Activated CD4-positive, alpha-beta T cell treated with anti-CD3 and anti-CD28 coated beads for 36 hours (primary cell): ENCODE measurements around the gene JADE3. TPM values are rescaled to one million over a fixed set of nuclear protein-coding genes. Genes with fewer than 3 reads are reported as not detected.
"Not testable (repeated sequence)": the region's sequence is repeated elsewhere in the genome, so short reads cannot be mapped to it uniquely, and the experiment has no call there.

Source experiments
- ATAC-seq: fragments of 200-7000 bp; cut with Tn5 transposase; one replicate; pipeline ENCODE4 v1.10.0; 2021; ENCODE audit warnings: mild to moderate bottlenecking, moderate library complexity
- CTCF ChIA-PET: fragments of 350-600 bp; sonication (Branson Sonifier 250); formaldehyde crosslinking; loops from one replicate; lab custom pipeline; 2021; ENCODE audit warnings: antibody characterized with exemption; lab: Charles Lee
- POLR2A ChIA-PET: fragments of 350-600 bp; sonication (Branson Sonifier 250); formaldehyde crosslinking; loops from one replicate; lab custom pipeline; 2021; ENCODE audit warnings: antibody characterized with exemption, inconsistent platforms; lab: Charles Lee
- DNase-seq: peaks from one replicate; pipeline ENCODE4 v3.0.0-alpha.2; 2020
- H3K27ac Mint-ChIP-seq: one replicate; pipeline ENCODE4 v1.8.0; 2021; ENCODE audit warnings: mixed read lengths
- H3K27me3 Mint-ChIP-seq: one replicate; pipeline ENCODE4 v1.8.0; 2021; ENCODE audit warnings: mixed read lengths
- H3K36me3 Mint-ChIP-seq: one replicate; pipeline ENCODE4 v1.8.0; 2021; ENCODE audit warnings: low read depth, mixed read lengths
- H3K4me1 Mint-ChIP-seq: one replicate; pipeline ENCODE4 v1.8.0; 2021; ENCODE audit warnings: mixed read lengths
- H3K4me3 Mint-ChIP-seq: one replicate; pipeline ENCODE4 v1.8.0; 2021; ENCODE audit warnings: mild to moderate bottlenecking, moderate library complexity, mixed read lengths
- H3K9me3 Mint-ChIP-seq: one replicate; pipeline ENCODE4 v1.8.0; 2021; ENCODE audit warnings: low read depth, mixed read lengths
- intact Hi-C, 2 experiments: fragments of 100-400 bp; cut with DNase I in 1 of 2; cut with micrococcal nuclease in 1 of 2; formaldehyde crosslinking; loops; one replicate each; pipeline versions ENCODE4 v1.14.2 to v1.15.1; 2022 to 2024; cut with DNase I, micrococcal nuclease
- total RNA-seq, 2 experiments: library from RNA; stranded (reverse); gene quantifications; one replicate each; pipeline ENCODE4 v1.2.3, GENCODE V29; 2021

The JADE3 gene
- total RNA-seq, 2 experiments from 2014 or later: 1.5 to 2.7 TPM

DNA sequence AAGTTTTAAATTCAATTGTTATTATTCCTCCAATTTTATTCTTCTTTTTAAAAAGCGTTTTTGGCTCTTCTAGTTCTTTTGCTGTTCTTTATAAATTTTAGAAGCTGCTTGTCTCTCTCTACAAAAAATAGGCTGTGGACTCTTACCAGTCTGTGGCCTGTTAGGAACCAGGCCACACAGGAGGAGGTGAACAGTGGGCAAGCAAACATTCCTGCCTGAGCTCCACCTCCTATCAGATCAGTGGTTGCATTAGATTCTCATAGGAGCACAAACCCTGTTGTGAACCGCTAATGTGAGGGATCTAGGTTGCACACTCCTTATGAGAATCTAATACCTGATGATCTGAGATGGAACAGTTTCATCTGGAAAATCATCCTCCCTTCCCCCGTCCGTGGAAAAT is 23.1 kb downstream of the JADE3 start:
- ATAC-seq: no peak
- Mint-ChIP-seq H3K27ac (no peak overlapping the region), H3K36me3 (no peaks in the 10 kb centered on the region), H3K27me3 (no peaks in the 10 kb centered on the region), H3K4me1 (no peaks in the 10 kb centered on the region), H3K9me3 (peaks cover 2% of the 10 kb centered on the region), H3K4me3 (no peak overlapping the region)
- intact Hi-C loops: no loop called here
- POLR2A ChIA-PET: no interaction called here
- CTCF ChIA-PET: no interaction called here
- no peak for DNase-seq

DNA sequence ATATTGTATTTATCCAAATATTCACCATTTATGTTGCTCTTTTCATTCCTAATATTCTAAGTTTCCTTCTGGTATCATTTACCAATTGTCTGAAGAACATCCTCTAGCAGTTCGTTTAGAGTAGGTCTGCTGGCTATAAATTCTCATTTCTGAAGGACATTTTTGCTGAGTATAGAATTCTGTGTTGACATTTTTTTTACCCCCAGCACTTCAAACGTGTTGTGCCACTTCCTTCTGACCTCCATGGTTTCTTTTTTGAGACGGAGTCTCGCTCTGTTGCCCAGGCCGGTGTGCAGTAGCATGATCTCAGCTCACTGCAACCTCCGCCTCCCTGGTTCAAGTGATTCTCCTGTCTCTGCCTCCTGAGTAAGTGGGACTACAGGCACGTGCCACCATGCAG is 26.4 kb downstream of the JADE3 start:
- intact Hi-C loops: no loop called here
- peaks cover 2% of the 10 kb centered on the region for H3K9me3 Mint-ChIP-seq
- H3K4me1 Mint-ChIP-seq: no peaks in the 10 kb centered on the region

DNA sequence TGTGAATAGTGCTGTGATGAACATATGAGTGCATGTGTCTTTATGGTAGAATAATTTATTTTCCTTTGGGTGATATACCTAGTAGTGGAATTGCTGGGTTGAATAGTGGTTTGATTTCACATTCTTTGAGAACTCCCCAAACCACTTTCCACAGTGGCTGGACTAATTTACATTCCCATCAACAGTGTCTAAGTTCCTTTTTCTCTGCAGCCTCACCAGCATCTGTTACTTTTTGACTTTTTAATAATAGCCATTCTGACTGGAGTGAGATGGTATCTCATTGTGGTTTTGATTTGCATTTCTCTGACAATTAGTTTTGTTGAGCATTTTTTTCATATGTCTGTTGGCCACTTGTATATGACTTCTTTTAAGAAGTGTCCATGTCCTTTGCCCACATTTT is 29.1 kb downstream of the JADE3 start:
- no peak overlapping the region for H3K4me3 Mint-ChIP-seq
- DNase-seq: no peak
- intact Hi-C loops: no loop called here
- no peak for ATAC-seq
- no peaks in the 10 kb centered on the region for H3K4me1 Mint-ChIP-seq
- H3K36me3 Mint-ChIP-seq: no peaks in the 10 kb centered on the region
- H3K27ac Mint-ChIP-seq: no peak overlapping the region
- peaks cover 2% of the 10 kb centered on the region for H3K27me3 Mint-ChIP-seq
- H3K9me3 Mint-ChIP-seq: peaks cover 2% of the 10 kb centered on the region
- ChIA-PET POLR2A (no interaction called here), CTCF (no interaction called here)

More for the DNA sequence above, 26.4 kb downstream of the JADE3 start:
- no peak overlapping the region for H3K4me3 Mint-ChIP-seq
- ChIA-PET CTCF (no interaction called here), POLR2A (no interaction called here)
- no peaks in the 10 kb centered on the region for H3K27me3 Mint-ChIP-seq
- no peaks in the 10 kb centered on the region for H3K36me3 Mint-ChIP-seq
- DNase-seq (no peak), ATAC-seq (no peak)
- H3K27ac Mint-ChIP-seq: no peak overlapping the region

DNA sequence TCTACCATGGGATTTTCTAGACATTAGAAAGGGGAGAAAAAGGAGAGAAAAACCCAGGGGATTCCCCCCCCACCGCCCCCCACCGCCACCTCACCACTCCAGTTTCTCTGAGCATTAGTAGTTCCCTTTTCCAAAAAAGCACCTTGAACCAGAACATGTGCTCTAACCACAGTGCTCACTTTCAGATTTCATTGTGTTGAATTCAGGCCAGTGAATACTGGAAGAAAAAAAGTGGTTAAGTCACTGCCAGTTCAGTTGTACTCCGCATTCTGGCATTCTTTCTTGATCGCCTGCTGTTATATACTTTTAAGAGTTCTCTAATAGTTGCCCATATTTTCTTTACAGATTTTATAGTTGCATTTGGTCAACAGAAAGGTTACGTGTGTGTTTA is 40.9 kb downstream of the JADE3 start:
- peak; percentile 53 for ATAC-seq
- intact Hi-C loops: no loop called here

DNA sequence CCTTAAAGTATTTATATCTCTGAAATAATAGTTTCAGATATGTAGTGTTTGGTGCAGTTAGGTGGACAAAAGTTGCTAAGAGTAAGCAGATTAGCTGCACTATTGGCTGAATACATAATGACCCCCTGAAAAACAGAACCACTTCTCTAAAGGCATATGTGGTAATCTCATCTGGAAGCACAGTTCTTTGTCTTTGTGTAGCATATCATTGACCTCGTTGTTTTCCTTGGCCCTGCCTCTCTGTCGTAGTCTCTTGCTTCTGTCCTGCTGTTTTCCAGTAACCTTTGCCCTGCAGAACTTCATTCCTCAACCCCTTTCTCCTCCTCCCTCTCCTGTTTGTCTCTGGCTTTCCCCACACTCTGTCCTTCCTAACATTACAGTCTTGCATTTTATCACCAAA is 41.4 kb downstream of the JADE3 start:
- ChIA-PET CTCF (no interaction called here), POLR2A (no interaction called here)
- H3K27me3 Mint-ChIP-seq: no peaks in the 10 kb centered on the region
- H3K4me3 Mint-ChIP-seq: no peak overlapping the region
- H3K9me3 Mint-ChIP-seq: no peaks in the 10 kb centered on the region
- peaks cover 19% of the 10 kb centered on the region for H3K4me1 Mint-ChIP-seq
- ATAC-seq (no peak), DNase-seq (no peak)
- no peak overlapping the region for H3K27ac Mint-ChIP-seq
- intact Hi-C loops: no loop called here
- no peaks in the 10 kb centered on the region for H3K36me3 Mint-ChIP-seq

More for the DNA sequence above, 40.9 kb downstream of the JADE3 start:
- H3K4me1 Mint-ChIP-seq: peaks cover 19% of the 10 kb centered on the region
- POLR2A ChIA-PET: no interaction called here
- no peak for DNase-seq
- no peak overlapping the region for H3K27ac Mint-ChIP-seq
- H3K27me3 Mint-ChIP-seq: no peaks in the 10 kb centered on the region
- H3K9me3 Mint-ChIP-seq: no peaks in the 10 kb centered on the region
- H3K36me3 Mint-ChIP-seq: no peaks in the 10 kb centered on the region
- H3K4me3 Mint-ChIP-seq: no peak overlapping the region
- CTCF ChIA-PET: no interaction called here

DNA sequence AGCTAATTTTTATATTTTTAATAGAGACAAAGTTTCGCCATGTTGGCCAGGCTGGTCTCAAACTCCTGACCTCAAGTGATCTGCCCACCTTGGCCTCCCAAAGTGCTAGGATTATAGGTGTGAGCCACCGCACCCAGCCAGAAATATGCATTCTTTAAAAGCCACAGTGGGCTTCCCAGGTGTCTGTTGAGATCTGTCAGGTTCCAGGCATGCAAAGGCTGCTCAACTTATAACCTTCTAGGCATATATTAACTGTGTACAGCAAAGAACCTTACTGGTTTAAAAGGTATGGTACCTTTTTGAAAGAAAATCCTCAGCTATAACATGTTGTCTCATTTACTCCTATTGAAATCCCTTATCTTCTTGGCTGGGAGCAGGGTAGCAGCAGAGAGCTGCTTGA is 42.5 kb downstream of the JADE3 start:
- Mint-ChIP-seq H3K27me3 (peaks cover 2% of the 10 kb centered on the region), H3K36me3 (no peaks in the 10 kb centered on the region), H3K9me3 (no peaks in the 10 kb centered on the region), H3K4me3 (no peak overlapping the region), H3K27ac (no peak overlapping the region), H3K4me1 (peaks cover 19% of the 10 kb centered on the region)
- intact Hi-C loops: no loop called here
- ATAC-seq (no peak), DNase-seq (no peak)
- ChIA-PET POLR2A (no interaction called here), CTCF (no interaction called here)

DNA sequence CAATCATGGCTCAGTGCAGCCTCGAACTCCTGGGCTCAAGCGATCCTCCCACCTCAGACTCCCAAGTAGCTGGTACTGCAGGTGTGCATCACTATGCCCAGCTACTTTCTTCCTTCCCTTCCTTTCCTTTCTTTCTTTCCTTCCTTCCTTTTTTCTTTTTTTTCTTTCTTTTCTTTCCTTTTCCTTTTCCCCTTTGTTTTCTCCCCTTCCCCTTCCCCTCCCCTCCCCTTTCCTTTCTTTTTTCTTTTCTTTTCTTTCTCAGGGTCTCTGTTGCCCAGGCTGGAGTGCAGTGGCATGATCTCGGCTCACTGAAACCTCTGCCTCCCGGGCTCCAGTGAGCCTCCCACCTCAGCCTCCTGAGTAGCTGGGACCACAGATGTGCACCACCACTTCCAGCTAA is 44.4 kb downstream of the JADE3 start:
- intact Hi-C loops, H3K27ac Mint-ChIP-seq, DNase-seq, POLR2A ChIA-PET, H3K36me3 Mint-ChIP-seq, H3K27me3 Mint-ChIP-seq, H3K9me3 Mint-ChIP-seq, H3K4me3 Mint-ChIP-seq, CTCF ChIA-PET, ATAC-seq: not testable (repeated sequence)
- H3K4me1 Mint-ChIP-seq: peaks cover 19% of the 10 kb centered on the region

DNA sequence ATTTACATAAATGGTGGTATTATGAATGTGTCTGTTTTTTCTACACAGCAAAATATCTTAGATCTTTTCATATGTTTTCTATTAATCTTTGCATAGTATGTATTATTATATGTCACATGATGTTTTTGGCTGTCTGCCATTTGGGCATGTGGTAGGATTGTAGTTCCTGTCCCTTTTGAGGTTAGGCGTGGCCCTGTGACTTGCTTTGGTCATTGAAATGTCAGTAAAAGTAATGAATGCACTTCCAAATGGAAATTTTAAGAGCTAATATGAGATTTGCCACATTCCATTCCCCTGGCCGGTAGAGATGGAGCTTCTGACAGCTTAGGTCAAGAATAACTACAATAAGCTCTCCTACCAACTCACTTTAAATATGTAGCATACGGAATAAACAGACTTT is 45.1 kb downstream of the JADE3 start:
- DNase-seq (no peak), ATAC-seq (no peak)
- POLR2A ChIA-PET: no interaction called here
- intact Hi-C loops: no loop called here
- Mint-ChIP-seq H3K9me3 (no peaks in the 10 kb centered on the region), H3K27ac (no peak overlapping the region), H3K4me3 (no peak overlapping the region), H3K36me3 (no peaks in the 10 kb centered on the region), H3K27me3 (peaks cover 2% of the 10 kb centered on the region), H3K4me1 (peaks cover 15% of the 10 kb centered on the region)
- CTCF ChIA-PET: no interaction called here

DNA sequence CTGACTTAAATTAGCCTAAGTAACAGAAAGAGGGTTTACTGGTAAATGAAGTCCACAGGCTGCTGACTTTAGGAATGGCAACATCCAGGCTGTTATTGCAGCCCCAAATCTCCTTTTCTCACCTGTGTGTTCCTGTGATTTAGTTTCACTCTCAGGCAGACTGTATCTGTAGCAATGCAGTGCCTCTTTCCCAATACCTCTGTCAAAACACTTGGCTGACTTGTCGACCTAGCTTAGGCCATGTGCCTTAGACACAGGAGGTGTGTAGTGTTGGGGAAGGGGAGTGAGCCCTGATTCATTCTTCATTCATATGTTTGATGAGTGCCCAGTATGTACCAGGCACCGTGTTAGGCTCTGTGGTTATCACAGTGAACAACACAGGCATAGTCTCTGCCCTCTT is 46.9 kb downstream of the JADE3 start:
- DNase-seq (no peak), ATAC-seq (no peak)
- Mint-ChIP-seq H3K36me3 (no peaks in the 10 kb centered on the region), H3K27ac (no peak overlapping the region), H3K27me3 (peaks cover 2% of the 10 kb centered on the region), H3K9me3 (no peaks in the 10 kb centered on the region), H3K4me3 (no peak overlapping the region), H3K4me1 (no peaks in the 10 kb centered on the region)
- intact Hi-C loops: no loop called here
- ChIA-PET POLR2A (no interaction called here), CTCF (interaction anchor here (1.3 kb wide), 1 partner anchor 201 kb away, joined by 4 read pairs; no protein-coding TSS in a partner anchor)

DNA sequence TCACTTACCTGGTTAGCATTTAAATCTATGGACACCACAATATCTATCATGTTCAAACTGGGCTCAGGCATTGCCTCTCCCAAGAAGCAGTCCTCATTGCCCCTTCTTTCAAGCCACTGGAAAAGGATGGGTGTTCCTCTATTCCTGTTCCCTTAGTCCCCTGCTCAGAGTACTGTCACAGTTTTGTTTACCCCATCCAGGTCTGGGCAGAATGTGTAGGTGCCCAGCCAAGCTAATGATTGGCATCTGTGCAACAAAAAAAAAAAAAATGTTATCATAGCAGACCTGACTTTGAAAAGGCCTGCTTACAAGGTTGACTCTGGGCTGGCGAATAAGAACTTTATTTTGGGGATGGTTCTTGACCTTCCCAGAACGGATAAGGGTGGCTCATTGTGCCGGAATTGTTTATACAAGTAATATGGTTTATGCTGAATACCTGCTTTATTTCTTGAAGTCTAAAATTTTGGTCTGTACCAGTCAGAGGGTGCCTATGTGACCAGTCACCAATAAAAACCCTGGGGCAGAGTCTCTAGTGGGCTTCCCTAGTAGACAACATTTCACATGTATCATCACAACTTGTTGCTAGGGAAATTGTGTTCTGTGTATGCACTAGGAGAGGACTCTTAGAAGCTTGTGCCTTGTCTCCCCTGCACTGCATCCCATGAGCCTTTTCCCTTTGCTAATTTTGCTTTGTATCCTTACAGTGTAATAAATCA is 47.9 kb downstream of the JADE3 start:
- Mint-ChIP-seq H3K27ac (no peak overlapping the region), H3K27me3 (peaks cover 2% of the 10 kb centered on the region), H3K4me3 (no peak overlapping the region), H3K4me1 (no peaks in the 10 kb centered on the region), H3K36me3 (no peaks in the 10 kb centered on the region), H3K9me3 (no peaks in the 10 kb centered on the region)
- CTCF ChIA-PET: interaction anchor here (1.3 kb wide), 1 partner anchor 202 kb away, joined by 4 read pairs; no protein-coding TSS in a partner anchor
- ATAC-seq (no peak), DNase-seq (no peak)
- POLR2A ChIA-PET: no interaction called here
- intact Hi-C loops: no loop called here

DNA sequence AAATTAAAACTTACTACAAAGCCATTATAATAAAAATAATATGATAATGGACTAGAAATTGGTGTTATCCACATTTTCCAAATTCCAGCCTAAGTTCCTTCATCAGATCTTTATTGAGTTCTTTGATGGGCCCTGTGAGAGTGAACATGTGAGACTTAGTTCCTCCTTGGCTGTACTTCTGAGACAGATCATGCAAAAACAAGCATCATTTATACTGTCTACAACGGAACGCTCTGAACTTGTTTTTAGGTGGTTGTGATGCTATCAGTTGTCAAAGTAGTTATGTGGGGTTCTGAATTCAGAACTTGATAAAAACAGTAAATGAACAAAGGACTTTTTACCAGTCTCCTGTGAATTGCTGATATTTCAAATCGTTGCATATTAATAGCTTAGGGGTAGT is 48.9 kb downstream of the JADE3 start:
- intact Hi-C loops: no loop called here

DNA sequence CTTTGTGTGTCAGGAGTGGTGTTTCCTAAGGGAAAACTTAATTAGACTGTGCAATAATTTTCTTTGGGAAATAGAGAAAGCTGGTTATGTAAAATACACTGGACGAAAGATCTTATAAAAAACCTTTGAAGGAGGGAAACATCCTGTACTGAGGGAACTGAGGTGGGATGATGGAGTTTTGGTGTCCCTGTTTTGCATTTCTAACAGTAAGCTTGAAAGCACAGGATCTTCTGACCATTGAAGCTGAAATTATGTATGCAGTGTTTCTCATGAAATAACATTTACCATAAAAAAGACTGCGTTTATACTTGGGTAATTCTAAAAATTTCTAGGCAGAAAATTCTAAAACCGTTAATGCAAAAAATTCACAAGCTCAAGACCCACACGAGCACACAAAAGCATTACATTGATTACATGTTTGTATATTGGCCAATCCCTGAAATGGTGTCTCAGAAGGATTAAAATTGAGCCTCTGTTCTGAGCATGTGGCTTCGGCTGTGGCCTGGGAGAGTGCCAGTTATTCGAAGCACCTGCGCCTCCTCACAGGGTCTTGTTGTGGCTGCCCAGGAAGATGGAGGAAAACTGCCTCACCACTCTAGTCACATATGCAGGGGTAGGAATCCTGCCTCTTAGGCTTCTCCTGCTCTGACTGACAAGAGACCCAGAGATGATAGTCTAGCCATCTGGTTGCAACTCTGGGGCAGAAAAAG is 49.5 kb downstream of the JADE3 start:
- ChIA-PET POLR2A (no interaction called here), CTCF (no interaction called here)
- no peak for ATAC-seq
- Mint-ChIP-seq H3K4me1 (peaks cover 6% of the 10 kb centered on the region), H3K27ac (no peak overlapping the region), H3K27me3 (peaks cover 5% of the 10 kb centered on the region), H3K9me3 (no peaks in the 10 kb centered on the region), H3K36me3 (no peaks in the 10 kb centered on the region), H3K4me3 (no peak overlapping the region)
- DNase-seq: no peak
- intact Hi-C loops: no loop called here

More for the DNA sequence above, 48.9 kb downstream of the JADE3 start:
- ChIA-PET POLR2A (no interaction called here), CTCF (no interaction called here)
- DNase-seq: no peak
- no peaks in the 10 kb centered on the region for H3K9me3 Mint-ChIP-seq
- no peak overlapping the region for H3K4me3 Mint-ChIP-seq
- no peak overlapping the region for H3K27ac Mint-ChIP-seq
- ATAC-seq: no peak
- H3K4me1 Mint-ChIP-seq: no peaks in the 10 kb centered on the region
- H3K27me3 Mint-ChIP-seq: peaks cover 5% of the 10 kb centered on the region
- no peaks in the 10 kb centered on the region for H3K36me3 Mint-ChIP-seq
